Loucy (cell line): Measurements from ENCODE around the gene ZNF423.

Experiments used
- H2AFZ ChIP-seq: fragments of 200-600 bp; sonication (generic); 2 replicates; pipeline ENCODE4 v1.6.0; 2016; ENCODE audit warnings: antibody characterized with exemption, mild to moderate bottlenecking, low read length, moderate library complexity
- H3F3A ChIP-seq: fragments of 200-600 bp; 2 replicates; pipeline ENCODE4 v1.6.0; 2016; ENCODE audit warnings: antibody characterized with exemption, low read depth, mild to moderate bottlenecking
- H3K27me3 ChIP-seq: fragments of 200-600 bp; sonication (generic); 2 replicates; pipeline ENCODE4 v1.6.1; 2014; ENCODE audit warnings: low read length, mild to moderate bottlenecking; ENCODE audit not compliant: insufficient read depth, poor library complexity, severe bottlenecking
- H3K36me3 ChIP-seq: fragments of 200-600 bp; sonication (generic); 2 replicates; pipeline ENCODE4 v1.6.1; 2016; ENCODE audit warnings: low read length; ENCODE audit not compliant: insufficient read depth
- H3K4me1 ChIP-seq: fragments of 200-600 bp; sonication (generic); 2 replicates; pipeline ENCODE4 v1.5.1; 2014; ENCODE audit warnings: low read length, mild to moderate bottlenecking; ENCODE audit not compliant: insufficient read depth, poor library complexity, severe bottlenecking
- H3K4me2 ChIP-seq: fragments of 200-600 bp; sonication (generic); 2 replicates; pipeline ENCODE4 v1.6.0; 2014; ENCODE audit warnings: antibody characterized with exemption, low read length, low read depth, mild to moderate bottlenecking; ENCODE audit not compliant: poor library complexity, severe bottlenecking
- H3K4me3 ChIP-seq: fragments of 200-600 bp; sonication (generic); 2 replicates; pipeline ENCODE4 v1.5.1; 2014; ENCODE audit warnings: low read length, mild to moderate bottlenecking, mixed read lengths; ENCODE audit not compliant: poor library complexity, severe bottlenecking
- H3K79me2 ChIP-seq: fragments of 200-600 bp; sonication (generic); 2 replicates; pipeline ENCODE4 v1.6.1; 2014; ENCODE audit warnings: low read length; ENCODE audit not compliant: insufficient read depth
- H3K9ac ChIP-seq: fragments of 200-600 bp; sonication (generic); 2 replicates; pipeline ENCODE4 v1.6.0; 2014; ENCODE audit warnings: mild to moderate bottlenecking, low read depth, low read length, moderate library complexity; ENCODE audit not compliant: poor library complexity, severe bottlenecking
- H3K9me2 ChIP-seq: fragments of 200-600 bp; sonication (generic); replicated peaks from 2 replicates; pipeline ENCODE4 v1.6.1; 2016; ENCODE audit warnings: low read depth, low read length, mixed read lengths
- H3K9me3 ChIP-seq: fragments of 200-600 bp; sonication (generic); 2 replicates; pipeline ENCODE4 v1.6.1; 2014; ENCODE audit warnings: mild to moderate bottlenecking, antibody characterized with exemption, low read length, low read depth; ENCODE audit not compliant: insufficient read depth
- H4K20me1 ChIP-seq: fragments of 200-600 bp; sonication (generic); 2 replicates; pipeline ENCODE4 v1.6.0; 2014; ENCODE audit warnings: antibody characterized with exemption, low read length, mild to moderate bottlenecking; ENCODE audit not compliant: insufficient read depth, poor library complexity, severe bottlenecking
- EZH2phosphoT487 ChIP-seq: fragments of 200-600 bp; IDR thresholded peaks from 2 replicates; pipeline ENCODE4 v1.6.1; 2018; ENCODE audit warnings: antibody characterized with exemption, mild to moderate bottlenecking, moderate library complexity, borderline replicate concordance
- TF ChIP-seq, protein P1 (sequence below): fragments of 200-600 bp; sonication (generic); conservative IDR thresholded peaks from 2 replicates; pipeline ENCODE4 v1.5.1; 2014; ENCODE audit warnings: mild to moderate bottlenecking, antibody characterized with exemption, low read length

ZNF423 gene

DNA sequence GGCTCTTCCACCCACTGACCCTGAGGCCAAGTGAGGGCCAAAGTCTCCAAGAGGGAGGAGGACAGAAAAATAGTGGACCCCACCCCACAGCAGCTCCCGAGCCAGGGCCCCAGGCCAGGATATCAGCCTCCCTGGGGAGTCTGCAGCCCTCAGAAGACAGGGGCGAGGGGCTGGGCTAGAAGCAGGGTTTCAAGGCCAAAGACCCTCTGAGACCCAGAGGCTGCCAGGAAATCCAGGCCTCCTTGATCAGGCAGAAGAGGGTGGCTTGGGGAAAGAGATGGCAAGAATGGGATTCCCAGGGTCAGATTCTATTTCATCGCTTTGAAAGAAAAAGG lies 156.1 kb downstream of the ZNF423 start:
- no peak overlapping the region for H2AFZ ChIP-seq
- no peak overlapping the region for H3K9ac ChIP-seq
- no peak overlapping the region for H3K4me3 ChIP-seq
- H3K4me1 ChIP-seq, result no peaks in the 10 kb centered on the region
- H3K79me2 ChIP-seq, result no peaks in the 10 kb centered on the region
- H4K20me1 ChIP-seq, result no peaks in the 10 kb centered on the region
- no peaks in the 10 kb centered on the region for H3K27me3 ChIP-seq
- no peak overlapping the region for H3K4me2 ChIP-seq
- TF ChIP-seq EZH2phosphoT487, result no peak
- TF ChIP-seq, protein P1, sequence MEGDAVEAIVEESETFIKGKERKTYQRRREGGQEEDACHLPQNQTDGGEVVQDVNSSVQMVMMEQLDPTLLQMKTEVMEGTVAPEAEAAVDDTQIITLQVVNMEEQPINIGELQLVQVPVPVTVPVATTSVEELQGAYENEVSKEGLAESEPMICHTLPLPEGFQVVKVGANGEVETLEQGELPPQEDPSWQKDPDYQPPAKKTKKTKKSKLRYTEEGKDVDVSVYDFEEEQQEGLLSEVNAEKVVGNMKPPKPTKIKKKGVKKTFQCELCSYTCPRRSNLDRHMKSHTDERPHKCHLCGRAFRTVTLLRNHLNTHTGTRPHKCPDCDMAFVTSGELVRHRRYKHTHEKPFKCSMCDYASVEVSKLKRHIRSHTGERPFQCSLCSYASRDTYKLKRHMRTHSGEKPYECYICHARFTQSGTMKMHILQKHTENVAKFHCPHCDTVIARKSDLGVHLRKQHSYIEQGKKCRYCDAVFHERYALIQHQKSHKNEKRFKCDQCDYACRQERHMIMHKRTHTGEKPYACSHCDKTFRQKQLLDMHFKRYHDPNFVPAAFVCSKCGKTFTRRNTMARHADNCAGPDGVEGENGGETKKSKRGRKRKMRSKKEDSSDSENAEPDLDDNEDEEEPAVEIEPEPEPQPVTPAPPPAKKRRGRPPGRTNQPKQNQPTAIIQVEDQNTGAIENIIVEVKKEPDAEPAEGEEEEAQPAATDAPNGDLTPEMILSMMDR, result no peak
- no peaks in the 10 kb centered on the region for H3K9me2 ChIP-seq
- no peaks in the 10 kb centered on the region for H3K9me3 ChIP-seq
- no peaks in the 10 kb centered on the region for H3F3A ChIP-seq
- H3K36me3 ChIP-seq, result no peaks in the 10 kb centered on the region

- TF ChIP-seq, protein P1, result no peak
- no peak for TF ChIP-seq EZH2phosphoT487
- Histone ChIP-seq H4K20me1 (no peaks in the 10 kb centered on the region), H3K79me2 (no peaks in the 10 kb centered on the region), H3K9ac (no peak overlapping the region), H3F3A (no peaks in the 10 kb centered on the region), H3K9me3 (no peaks in the 10 kb centered on the region), H2AFZ (no peak overlapping the region), H3K4me3 (no peak overlapping the region), H3K4me1 (no peaks in the 10 kb centered on the region), H3K9me2 (no peaks in the 10 kb centered on the region), H3K27me3 (no peaks in the 10 kb centered on the region), H3K36me3 (no peaks in the 10 kb centered on the region), H3K4me2 (no peak overlapping the region)
These were observed 156.7 kb downstream of the ZNF423 start for GRCh38 chr16:49698931-49699840.

DNA sequence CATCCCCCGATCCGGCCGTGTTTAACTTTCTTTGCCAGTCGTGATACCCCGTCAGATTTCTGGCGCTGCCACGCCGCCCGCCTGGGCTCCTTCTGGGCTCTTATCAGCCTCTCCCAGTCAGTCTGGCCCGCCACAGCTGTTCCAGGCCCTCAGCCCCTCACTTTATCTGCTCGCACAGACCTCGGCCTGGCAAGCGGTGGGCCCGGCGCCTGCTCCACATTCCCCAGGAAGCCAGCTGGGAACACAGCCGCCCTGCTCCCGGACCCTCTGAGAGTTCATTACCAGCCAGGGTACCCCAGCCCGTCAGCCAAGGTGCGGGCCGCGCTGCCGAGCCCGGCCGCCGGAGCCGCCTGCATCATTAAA lies 157.5 kb downstream of the ZNF423 start:
- Histone ChIP-seq H3K4me1 (no peaks in the 10 kb centered on the region), H3K79me2 (no peaks in the 10 kb centered on the region), H3K9me2 (no peaks in the 10 kb centered on the region), H3K4me2 (no peak overlapping the region), H3K9me3 (no peaks in the 10 kb centered on the region), H4K20me1 (no peaks in the 10 kb centered on the region), H2AFZ (no peak overlapping the region), H3K27me3 (no peaks in the 10 kb centered on the region), H3K9ac (no peak overlapping the region), H3F3A (no peaks in the 10 kb centered on the region), H3K4me3 (no peak overlapping the region), H3K36me3 (no peaks in the 10 kb centered on the region)
- TF ChIP-seq EZH2phosphoT487, result no peak
- TF ChIP-seq, protein P1, result no peak
